Activated CD4-positive, alpha-beta T cell treated with anti-CD3 and anti-CD28 coated beads, Interleukin-2, Interleukin-4, amounts not matched to agents 100 ng/mL and 50 ng/mL, durations not matched to agents 16 hours and 8 hours (primary cell): ENCODE data around the gene OR6B1.

Source experiments
- DNase-seq: peaks from one replicate; pipeline ENCODE4 v3.0.0-alpha.2; 2020; ENCODE audit warnings: low spot score

The OR6B1 gene

GRCh38 chr7:144000020-144000419 is at the start of gene OR6B1:
Gene OR6B1 (plus strand): TSS chr7:144000320. CDS start chr7:144003997, 3,677 bp downstream.
- no peak for DNase-seq

GRCh38 chr7:143953421-143953820 is 46.7 kb upstream of the OR6B1 start:
- no peak for DNase-seq

DNA sequence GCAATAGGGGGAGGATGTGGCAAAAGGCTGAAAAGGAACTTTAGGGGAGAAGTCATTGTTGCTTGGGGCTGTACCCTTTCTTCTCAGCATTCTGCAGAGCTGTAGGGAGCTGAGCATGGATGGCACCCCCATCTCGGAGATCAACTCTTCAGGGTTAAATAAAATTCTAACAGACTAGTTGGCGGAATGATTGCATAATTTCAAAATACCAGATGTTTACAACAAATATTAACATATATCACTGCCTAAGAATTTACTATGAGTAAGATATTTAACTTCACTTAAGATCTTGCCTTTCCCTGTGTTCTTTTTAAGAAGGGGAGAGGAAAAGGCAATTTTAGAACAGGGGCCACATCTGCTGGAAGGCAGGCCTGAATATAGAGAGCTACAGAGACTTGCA is 46.0 kb upstream of the OR6B1 start:
- DNase-seq, result no peak

GRCh38 chr7:143954544-143954943 is 45.6 kb upstream of the OR6B1 start, which contains the start of gene OR2F1:
Gene OR2F1 (plus strand): TSS chr7:143954844. CDS start chr7:143959971, 5,127 bp downstream.
- DNase-seq, result no peak

DNA sequence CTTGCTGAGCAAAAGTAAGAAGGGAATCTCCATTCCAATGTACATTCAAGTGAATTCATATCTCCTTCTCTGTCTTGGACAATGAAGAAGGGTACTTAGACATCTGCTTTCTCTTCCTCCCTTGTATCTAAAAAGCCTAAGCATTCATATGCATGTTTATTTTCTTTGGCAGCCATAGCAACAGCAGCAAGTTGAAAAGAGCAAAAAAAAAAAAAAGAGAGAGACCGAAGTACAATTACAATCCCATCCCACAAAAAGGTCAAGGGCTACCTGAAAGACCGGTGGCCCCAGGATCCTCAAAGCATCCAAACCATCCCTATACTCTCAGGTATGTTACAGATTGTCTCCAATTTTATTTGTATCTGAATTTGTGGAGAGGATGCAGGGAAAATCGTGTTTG is 41.3 kb upstream of the OR6B1 start:
- DNase-seq, result no peak

GRCh38 chr7:143960813-143961610 is 39.1 kb upstream of the OR6B1 start:
- no peak for DNase-seq

DNA sequence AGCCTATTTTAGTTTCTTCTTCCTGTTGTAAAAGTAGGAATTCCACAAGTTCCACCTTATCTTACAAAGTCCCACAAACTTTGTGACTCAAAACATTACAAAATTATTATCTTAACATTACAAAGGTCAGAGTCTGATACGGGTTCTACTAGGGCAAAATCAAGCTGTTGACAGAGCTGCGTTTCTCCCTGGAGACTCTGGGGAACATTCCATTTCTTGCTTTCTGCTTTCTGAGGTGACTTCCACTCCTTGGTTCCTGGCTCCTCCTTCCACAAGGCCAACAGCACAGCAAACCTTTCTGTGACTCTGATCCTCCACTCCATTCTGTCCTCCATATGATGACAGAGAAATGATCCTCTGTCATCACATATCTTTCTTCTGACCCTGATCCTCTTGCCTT is 34.8 kb upstream of the OR6B1 start:
- DNase-seq, result no peak

- DNase-seq, result no peak
Observed at GRCh38 chr7:143967398-143967797, 32.7 kb upstream of the OR6B1 start.

DNA sequence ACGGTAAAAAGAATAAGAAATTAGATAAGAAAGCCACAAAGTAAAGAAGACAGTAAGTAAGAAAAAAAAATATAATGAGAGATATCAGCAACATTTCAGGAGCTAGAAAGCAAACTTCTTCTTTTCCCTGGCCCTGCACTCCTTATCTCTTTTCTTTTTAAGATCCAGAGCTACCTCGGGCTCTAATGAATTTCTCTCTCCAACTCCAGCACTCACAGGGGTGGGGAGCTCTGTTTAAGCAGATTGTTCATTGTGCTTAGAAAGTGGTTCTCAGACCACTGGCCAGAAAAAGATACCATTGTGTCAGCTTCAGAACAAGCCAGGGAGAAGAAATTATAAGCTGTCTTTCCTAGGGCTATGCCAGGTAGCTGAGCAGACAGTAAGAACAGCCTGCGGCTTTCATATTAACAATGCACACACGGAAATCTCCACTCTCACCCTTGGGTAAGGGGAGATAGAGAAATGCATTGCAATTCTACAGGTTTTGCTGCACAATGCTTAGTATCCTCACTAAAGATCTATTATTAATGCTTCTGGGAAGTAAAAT is 26.2 kb upstream of the OR6B1 start:
- no peak for DNase-seq

- DNase-seq, result no peak
Observed at GRCh38 chr7:143974459-143974858, 25.7 kb upstream of the OR6B1 start.

DNA sequence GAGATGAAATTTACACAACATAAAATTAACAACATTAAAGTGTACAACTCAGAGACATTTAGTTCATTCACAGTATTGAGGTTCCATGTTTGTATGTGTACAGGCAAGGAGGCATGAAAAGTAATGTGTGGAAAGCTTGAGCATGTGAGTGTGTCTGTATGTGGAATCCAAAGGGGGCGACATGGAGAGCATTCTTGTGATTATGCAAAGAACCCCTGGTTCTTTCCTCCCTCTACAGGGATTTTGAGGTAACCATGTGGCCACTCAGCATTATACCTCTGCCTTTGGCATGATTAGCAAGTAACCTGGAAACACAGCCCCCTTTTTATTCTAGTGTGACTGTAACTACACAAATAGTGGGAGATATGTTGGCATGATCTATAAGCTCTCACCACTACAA is 24.5 kb upstream of the OR6B1 start:
- no peak for DNase-seq

DNA sequence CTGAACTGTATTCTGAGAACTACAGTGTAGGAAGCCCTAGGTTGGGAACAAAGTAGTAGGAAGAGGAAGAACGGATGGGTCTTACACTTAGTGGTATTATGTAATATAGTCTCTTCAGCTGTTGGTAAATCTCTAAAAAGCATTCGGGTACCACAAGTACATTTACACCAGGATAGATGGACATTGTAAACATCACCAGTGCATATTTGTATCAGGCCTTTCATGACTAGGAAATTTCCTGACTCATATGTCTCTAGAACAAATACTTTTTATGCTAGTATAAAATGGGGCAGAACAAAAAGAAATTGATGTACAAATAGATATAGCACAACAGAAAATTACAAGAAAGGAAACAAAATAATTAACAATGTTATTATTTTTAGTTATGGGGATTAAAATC is 21.5 kb upstream of the OR6B1 start:
- no peak for DNase-seq

DNA sequence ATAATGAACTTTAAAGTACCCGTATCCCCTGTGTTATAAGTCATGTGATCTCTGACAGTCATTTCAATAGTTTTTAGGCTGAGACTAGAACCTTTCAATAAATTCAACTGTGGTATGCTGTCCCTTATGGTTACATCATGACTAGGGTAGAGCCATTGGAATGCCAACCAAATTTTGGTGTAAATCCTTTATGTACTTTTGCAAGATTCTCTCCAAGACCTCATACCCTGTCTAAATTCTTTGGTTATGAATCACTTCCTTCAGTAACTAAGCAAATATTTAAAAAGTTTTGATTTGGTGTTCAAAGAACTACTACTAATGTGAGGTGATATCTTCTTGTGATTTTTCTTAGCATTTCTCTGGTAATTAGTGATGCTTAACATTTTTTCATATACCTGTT is 20.8 kb upstream of the OR6B1 start:
- no peak for DNase-seq

DNA sequence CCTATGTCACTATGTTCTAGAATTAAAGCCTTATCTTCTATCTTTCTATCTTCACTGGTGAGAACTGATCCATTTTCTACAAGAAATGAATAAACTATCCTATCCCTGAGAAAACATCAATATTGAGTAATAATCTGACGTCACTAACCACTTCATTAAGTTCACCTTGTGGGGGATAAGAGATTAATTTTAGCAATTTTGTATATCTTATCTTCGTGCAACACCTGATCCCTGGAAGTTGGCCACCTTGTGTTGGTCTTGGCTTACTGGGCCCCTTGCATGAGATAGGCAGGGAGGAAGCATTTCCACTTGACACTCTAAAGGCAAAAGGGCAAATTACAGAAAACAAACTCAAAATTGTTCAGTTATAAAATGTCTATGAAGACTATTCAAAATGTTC is 20.1 kb upstream of the OR6B1 start:
- DNase-seq, result no peak

DNA sequence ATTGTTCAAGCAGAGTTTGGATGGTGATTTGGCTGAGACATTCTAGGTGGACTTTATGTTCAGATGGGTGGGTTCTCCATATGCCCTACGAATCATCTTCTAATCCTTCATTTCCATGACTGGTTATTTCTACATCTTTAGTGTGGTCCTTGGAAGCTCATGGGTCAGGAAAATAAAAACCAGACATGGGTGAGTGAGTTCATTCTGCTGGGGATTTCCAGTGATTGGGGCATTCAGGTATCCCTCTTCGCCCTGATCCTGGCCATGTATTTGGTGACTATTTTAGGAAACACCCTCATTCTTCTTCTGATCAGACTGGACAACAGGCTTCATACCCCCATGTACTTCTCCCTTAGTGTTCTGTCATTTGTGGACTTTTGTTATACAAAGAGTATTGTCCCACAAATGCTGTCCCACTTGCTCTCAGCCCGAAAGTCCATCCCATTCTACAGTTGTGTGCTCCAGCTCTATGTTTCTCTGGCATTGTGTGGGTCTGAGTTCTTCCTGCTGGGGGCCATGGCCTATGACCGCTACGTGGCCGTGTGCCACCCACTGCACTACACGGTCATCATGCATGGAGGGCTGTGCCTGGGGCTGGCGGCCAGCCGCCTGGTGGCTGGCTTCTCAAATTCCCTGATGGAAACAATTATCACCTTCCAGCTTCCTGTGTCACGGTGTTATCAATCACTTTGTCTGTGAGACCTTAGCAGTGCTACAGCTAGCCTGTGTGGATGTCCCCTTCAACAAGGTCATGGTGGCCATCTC is 19.2 kb upstream of the OR6B1 start:
- DNase-seq, result no peak

GRCh38 chr7:143983960-143984359 is 16.2 kb upstream of the OR6B1 start:
- no peak for DNase-seq

- DNase-seq, result no peak
Observed at GRCh38 chr7:143987513-143987912, 12.6 kb upstream of the OR6B1 start.

DNA sequence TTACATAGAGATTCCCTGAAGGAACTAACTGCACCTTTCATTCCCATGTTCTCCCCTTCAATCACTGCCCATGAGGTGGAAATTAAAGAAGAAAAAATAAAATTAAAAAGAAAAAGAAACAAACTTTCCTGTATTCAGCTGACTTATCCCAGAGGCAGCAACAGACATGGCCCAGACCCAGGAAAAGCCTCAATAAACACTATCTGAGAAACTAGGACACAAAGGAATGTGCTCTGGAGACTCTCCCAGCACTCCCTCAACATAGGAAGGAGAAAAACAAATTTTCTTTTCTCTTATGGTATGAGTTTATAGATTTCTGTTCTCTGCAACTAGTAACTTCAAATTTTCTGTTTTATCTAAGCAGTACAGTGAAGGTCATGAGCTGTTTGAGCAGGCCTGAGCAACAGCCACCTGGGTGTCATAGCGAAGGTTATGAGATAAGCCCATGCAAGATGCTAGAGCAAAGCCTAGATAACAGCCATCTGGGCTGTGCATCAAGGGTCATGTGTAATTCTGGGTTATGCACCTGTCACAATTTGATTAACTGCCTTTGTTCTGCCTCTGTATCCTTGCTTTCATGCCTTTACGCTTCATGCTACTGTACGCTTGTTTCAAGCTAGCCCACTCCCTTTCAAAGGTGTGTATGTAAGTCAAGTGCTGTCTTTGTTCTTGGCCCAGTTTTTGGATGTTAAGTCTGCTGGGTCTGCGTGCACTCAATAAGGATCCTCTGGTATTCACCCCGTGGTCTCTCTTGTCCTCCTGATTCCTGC is 11.0 kb upstream of the OR6B1 start:
- no peak for DNase-seq

GRCh38 chr7:143992670-143993069 is 7.5 kb upstream of the OR6B1 start:
- DNase-seq, result no peak

GRCh38 chr7:143993924-143994323 is 6.2 kb upstream of the OR6B1 start:
- no peak for DNase-seq

DNA sequence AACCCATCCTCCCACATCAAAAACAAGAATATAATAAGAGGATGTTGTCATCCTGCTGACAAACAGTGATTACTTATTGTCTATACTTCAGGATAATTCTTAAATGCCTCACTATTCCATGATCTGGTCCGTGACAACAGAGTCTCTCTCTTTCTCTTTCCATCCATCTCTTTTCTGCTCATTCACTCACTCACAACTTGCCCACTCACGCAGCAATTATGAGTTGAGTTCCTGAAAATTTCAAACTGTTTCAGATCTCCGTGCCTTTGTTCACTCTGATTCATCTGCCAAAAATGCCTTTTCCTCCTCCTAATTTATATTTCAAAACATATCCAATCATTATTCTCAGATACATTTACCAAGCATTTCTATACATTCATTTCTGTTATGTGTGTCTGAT is 1.4 kb downstream of the OR6B1 start:
- no peak for DNase-seq

GRCh38 chr7:144004703-144005102 is 4.6 kb downstream of the OR6B1 start:
- DNase-seq, result no peak
